ENCODE data around the gene TRPC4AP.

The TRPC4AP gene

DNA sequence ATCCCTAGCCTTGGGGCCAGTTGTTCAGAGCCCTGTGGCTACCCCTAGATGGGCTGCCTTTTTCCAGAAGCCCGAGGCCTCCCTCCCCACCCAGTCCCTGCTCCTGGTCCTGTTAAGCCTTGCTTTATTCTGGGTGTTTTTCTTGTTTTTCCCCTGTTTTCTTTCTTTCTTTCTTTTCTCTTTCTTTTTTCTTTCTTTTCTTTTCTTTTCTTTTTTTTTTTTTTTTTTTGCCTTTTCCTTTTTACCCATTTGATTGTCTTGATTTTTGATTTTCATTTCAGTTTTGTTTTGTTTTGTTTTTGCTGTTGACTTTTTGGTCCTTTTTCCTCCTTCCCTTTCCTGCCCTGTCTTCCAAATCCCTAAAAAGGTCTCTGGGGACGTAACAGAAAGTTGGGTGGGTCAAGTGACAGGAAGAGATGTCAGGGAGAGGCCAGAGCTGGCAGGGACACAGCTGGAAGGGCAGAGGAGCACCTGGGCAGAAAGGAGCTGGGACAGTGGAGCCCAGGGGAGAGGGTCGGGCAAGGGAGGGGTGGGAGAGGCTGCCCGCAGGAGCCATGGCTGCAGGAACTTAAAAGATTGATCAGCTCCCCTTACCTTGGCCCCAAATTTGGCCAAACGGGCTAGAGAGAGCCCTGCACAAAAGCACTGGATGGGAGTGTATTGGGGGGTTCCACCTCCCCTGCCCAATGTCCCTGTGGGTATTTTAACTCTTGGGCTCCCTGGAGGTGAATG lies 109.4 kb downstream of the TRPC4AP start:
- DNase-seq (ENCODE audit: low read depth): no peak
- TF ChIP-seq, protein P1, sequence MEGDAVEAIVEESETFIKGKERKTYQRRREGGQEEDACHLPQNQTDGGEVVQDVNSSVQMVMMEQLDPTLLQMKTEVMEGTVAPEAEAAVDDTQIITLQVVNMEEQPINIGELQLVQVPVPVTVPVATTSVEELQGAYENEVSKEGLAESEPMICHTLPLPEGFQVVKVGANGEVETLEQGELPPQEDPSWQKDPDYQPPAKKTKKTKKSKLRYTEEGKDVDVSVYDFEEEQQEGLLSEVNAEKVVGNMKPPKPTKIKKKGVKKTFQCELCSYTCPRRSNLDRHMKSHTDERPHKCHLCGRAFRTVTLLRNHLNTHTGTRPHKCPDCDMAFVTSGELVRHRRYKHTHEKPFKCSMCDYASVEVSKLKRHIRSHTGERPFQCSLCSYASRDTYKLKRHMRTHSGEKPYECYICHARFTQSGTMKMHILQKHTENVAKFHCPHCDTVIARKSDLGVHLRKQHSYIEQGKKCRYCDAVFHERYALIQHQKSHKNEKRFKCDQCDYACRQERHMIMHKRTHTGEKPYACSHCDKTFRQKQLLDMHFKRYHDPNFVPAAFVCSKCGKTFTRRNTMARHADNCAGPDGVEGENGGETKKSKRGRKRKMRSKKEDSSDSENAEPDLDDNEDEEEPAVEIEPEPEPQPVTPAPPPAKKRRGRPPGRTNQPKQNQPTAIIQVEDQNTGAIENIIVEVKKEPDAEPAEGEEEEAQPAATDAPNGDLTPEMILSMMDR (IDR thresholded peaks at IDR 0.05; ENCODE audit: low read depth, low read length, missing control alignments): no peak
- no peak overlapping the region for H3K4me3 ChIP-seq (ENCODE audit: low read depth, low read length)

DNA sequence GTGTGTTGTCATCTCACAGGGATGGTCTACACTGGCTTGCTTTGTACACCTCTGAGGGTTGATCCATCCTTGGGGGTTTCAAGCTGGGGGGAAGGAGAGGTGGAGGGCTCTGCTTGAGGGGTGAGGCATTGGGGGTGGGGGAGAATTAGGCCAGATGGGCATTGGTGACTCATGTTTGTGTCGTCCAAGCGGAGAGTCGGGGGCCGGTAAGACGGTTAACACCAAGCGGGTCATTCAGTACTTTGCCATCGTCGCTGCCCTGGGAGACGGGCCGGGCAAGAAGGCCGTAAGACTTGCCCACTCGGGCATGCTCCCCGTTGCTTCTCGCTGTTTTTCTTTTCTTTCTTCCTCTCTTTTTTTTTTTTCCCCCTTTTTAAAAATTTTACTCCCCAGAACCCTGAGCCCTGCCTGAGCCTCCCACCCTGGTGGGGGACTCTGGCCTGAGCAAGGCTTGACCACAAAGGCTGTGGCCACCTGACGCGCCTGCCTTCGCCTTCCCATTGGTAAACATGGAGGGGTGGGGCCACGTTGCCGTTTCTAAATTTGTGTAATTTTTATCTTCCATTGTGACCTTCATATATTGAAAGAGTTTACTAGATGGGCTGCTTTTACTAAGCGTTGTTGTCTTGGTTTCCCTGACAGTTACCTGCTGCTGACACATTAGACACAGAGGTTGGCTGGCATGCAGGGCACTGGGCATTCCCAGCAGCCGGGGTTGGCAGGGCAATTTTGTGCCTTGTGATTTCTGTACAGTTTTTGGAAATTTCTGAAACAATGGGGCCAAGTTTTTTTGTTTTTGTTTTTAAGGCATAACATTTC lies 110.1 kb downstream of the TRPC4AP start:
- no peak overlapping the region for H3K4me3 ChIP-seq (ENCODE audit: low read depth, low read length)
- DNase-seq (ENCODE audit: low read depth): no peak
- TF ChIP-seq, protein P1 (IDR thresholded peaks at IDR 0.05; ENCODE audit: low read depth, low read length, missing control alignments): no peak

DNA sequence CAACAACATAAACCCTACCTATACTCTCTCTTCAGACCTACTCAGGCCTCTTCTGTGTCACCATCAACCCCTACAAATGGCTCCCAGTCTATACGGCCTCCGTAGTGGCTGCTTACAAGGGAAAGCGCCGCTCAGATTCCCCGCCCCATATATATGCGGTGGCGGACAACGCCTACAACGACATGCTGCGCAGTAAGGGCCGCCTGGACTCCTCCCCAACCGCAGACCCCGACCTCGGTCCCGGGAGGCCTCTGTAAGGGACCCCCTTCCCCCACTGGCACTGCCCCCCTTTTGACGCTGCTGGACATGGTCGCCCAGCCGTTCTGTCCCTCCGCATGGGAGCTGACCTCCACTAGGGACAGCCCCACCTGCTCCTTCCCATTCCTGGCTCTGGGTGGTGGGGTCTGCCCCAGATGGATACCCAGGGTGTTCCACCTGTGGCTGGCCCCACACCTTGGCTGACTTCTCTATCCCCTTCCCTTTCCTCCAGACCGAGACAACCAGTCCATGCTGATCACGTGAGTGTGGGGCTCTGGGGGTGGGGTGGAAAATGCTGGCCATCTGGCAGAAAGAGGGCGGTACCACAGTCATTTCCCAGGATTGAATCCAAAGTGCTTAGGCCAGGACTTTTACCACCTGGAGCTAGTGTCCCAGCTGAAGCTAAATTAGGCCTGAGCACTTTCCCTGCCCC lies 111.9 kb downstream of the TRPC4AP start:
- no peak for DNase-seq (ENCODE audit: low read depth)
- TF ChIP-seq, protein P1 (IDR thresholded peaks at IDR 0.05; ENCODE audit: low read depth, low read length, missing control alignments): no peak
- no peak overlapping the region for H3K4me3 ChIP-seq (ENCODE audit: low read depth, low read length)

DNA sequence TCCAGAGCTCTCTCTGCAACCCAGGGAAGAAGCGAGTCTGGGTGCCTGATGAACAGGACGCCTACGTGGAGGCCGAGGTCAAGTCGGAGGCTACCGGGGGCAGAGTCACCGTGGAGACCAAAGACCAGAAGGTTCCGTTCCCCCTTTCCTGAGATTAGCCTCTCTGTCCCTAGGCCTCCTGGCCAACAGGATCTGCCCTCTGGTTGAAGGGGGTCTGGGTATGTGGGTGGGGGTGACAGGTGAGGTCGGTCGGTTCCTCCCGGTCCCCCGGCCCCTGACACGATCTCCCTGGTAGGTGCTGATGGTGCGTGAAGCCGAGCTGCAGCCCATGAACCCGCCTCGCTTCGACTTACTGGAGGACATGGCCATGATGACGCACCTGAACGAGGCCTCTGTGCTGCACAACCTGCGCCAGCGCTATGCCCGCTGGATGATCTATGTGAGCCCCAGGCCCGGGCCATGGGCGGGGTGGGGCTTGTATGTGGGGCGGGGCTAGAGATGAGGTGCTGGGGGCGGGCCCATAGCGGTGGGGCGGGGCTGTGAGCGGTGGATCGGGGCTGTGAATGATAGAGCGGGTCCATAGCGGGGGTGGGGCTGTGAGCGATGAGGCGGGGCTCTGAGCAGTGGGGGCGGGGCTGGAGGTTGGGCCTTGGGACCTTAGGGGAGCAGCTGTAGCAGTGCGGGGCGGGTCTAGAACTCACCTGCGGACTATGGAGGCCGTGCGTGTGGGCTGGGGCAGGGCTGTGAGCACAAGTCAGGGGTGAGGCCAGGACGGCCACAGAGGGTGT lies 113.0 kb downstream of the TRPC4AP start:
- DNase-seq (ENCODE audit: low read depth): no peak
- no peak overlapping the region for H3K4me3 ChIP-seq (ENCODE audit: low read depth, low read length)
- TF ChIP-seq, protein P1 (IDR thresholded peaks at IDR 0.05; ENCODE audit: low read depth, low read length, missing control alignments): no peak

GRCh38 chr20:34978092-34978744 lies 114.4 kb downstream of the TRPC4AP start:
- TF ChIP-seq, protein P1 (IDR thresholded peaks at IDR 0.05; ENCODE audit: low read depth, low read length, missing control alignments): no peak
- no peak for DNase-seq (ENCODE audit: low read depth)
- H3K4me3 ChIP-seq (ENCODE audit: low read depth, low read length): no peak overlapping the region

Measured in GM12864 (cell line).